MM.1S (cell line): ENCODE data around the gene TTR.

Source experiments
- EZH2 ChIP-seq: fragments of 300-600 bp; sonication (generic); optimal IDR thresholded peaks from 2 replicates; pipeline ENCODE3; 2017; ENCODE audit warnings: low read depth, mild to moderate bottlenecking, antibody characterized with exemption, low read length, mixed read lengths
- TF ChIP-seq, protein P1 (sequence below): fragments of 300-600 bp; sonication (generic); IDR thresholded peaks from 2 replicates; pipeline ENCODE4 v1.5.1; 2016; ENCODE audit warnings: antibody characterized with exemption, low read length, mixed read lengths

DNA sequence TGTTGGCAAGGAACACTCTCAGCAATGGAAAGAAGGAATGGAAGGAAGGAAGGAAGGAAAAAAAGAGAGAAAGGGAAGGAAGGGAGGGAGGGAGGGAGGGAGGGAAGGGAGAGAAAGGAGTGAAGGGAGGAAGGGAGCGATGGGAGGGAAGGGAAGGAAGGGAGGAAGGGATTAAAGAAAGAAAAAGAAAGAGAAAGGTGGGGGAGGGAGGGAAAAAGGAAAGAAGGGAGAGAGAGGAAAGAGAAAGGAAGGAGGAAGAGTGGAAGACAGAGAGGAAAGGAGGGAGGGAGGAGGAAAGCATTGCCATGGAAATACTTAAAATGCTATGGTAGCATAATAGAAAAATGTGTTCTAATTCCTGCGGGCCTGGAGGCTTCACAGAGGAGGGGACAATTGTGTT lies 22.4 kb downstream of the TTR start:
- TF ChIP-seq, protein P1, sequence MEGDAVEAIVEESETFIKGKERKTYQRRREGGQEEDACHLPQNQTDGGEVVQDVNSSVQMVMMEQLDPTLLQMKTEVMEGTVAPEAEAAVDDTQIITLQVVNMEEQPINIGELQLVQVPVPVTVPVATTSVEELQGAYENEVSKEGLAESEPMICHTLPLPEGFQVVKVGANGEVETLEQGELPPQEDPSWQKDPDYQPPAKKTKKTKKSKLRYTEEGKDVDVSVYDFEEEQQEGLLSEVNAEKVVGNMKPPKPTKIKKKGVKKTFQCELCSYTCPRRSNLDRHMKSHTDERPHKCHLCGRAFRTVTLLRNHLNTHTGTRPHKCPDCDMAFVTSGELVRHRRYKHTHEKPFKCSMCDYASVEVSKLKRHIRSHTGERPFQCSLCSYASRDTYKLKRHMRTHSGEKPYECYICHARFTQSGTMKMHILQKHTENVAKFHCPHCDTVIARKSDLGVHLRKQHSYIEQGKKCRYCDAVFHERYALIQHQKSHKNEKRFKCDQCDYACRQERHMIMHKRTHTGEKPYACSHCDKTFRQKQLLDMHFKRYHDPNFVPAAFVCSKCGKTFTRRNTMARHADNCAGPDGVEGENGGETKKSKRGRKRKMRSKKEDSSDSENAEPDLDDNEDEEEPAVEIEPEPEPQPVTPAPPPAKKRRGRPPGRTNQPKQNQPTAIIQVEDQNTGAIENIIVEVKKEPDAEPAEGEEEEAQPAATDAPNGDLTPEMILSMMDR: no peak
- no peak for TF ChIP-seq EZH2
